HepG2 (cell line): Measurements from ENCODE around the gene PSMD10. TPM values are rescaled to one million over a fixed set of nuclear protein-coding genes. Genes with fewer than 3 reads are reported as not detected.

Source experiments
- ATAC-seq: fragments of 200-7000 bp; cut with Tn5 transposase; 3 replicates; pipeline ENCODE4 v1.9.1; 2020; ENCODE audit warnings: mild to moderate bottlenecking, moderate library complexity
- BruUV-seq: library from RNA; stranded (reverse); fragments of 400-500 nt; replicated peaks from 2 replicates; lab custom pipeline; 2021; lab: Mats Ljungman, UMichigan
- CTCF ChIA-PET: fragments of 300-600 bp; formaldehyde crosslinking; extraction: SDS; loops from one replicate; lab custom pipeline; 2021; ENCODE audit warnings: low total read pairs, inconsistent platforms, low intra/inter-chr PET ratio; lab: Yijun Ruan, JAX
- POLR2A ChIA-PET: fragments of 350-600 bp; sonication (Branson Sonifier 250); formaldehyde crosslinking; loops from one replicate; lab custom pipeline; 2020; ENCODE audit warnings: antibody characterized with exemption, inconsistent platforms; lab: Yijun Ruan, JAX
- DNase-seq: peaks from one replicate; pipeline ENCODE4 v3.0.0-alpha.2; 2015; ENCODE audit warnings: low spot score
- FAIRE-seq: peaks from 3 replicates; lab custom pipeline; 2011; peaks lifted over from hg19 to GRCh38; lab: Jason Lieb, UNC
- H2AFZ ChIP-seq: one replicate; pipeline ENCODE4 v1.6.1; 2011; ENCODE audit warnings: low read length, inconsistent platforms
- H3K27ac ChIP-seq: fragments of 300-600 bp; 3 replicates; pipeline ENCODE4 v1.8.0; 2011; ENCODE audit warnings: mixed run types, mild to moderate bottlenecking, mixed read lengths, low read length, inconsistent platforms; ENCODE audit not compliant: insufficient read depth; ENCODE audit errors: extremely low read length
- H3K27me3 ChIP-seq, 2 experiments: fragments of 200-600 bp in 1 of 2; 2 replicates in 1 of 2; 3 replicates in 1 of 2; pipeline versions ENCODE4 v1.6.0 to v1.8.0; 2011; ENCODE audit warnings: low read length in 2 of 2, mild to moderate bottlenecking in 2 of 2, moderate library complexity in 2 of 2, inconsistent platforms in 1 of 2; ENCODE audit not compliant: insufficient read depth in 2 of 2, control insufficient read depth in 1 of 2
- H3K36me3 ChIP-seq, 2 experiments: fragments of 200-600 bp in 1 of 2; replicated peaks in 1 of 2; 2 replicates in 1 of 2; 3 replicates in 1 of 2; pipeline versions ENCODE4 v1.5.1 to v1.8.0; 2011; ENCODE audit warnings: low read length in 2 of 2, inconsistent platforms in 1 of 2; ENCODE audit not compliant: insufficient read depth in 2 of 2, control insufficient read depth in 1 of 2
- H3K4me1 ChIP-seq: 2 replicates; pipeline ENCODE4 v1.5.1; 2012; ENCODE audit warnings: low read length, inconsistent platforms; ENCODE audit not compliant: insufficient read depth
- H3K4me2 ChIP-seq: 2 replicates; pipeline ENCODE4 v1.6.0; 2011; ENCODE audit warnings: low read depth, low read length, inconsistent platforms
- H3K4me3 ChIP-seq, 3 experiments: fragments of 200-600 bp in 1 of 3; sonication (generic), shearing (Covaris generic) in 1 of 3; replicated peaks in 1 of 3; 2 replicates each; pipeline ENCODE4 v1.5.1; 2011 to 2016; ENCODE audit warnings: low read length in 3 of 3, inconsistent platforms in 2 of 3, low read depth in 2 of 3, mild to moderate bottlenecking in 2 of 3, control low read depth in 1 of 3, mixed read lengths in 1 of 3; ENCODE audit not compliant: insufficient read depth in 1 of 3
- H3K79me2 ChIP-seq: one replicate; pipeline ENCODE4 v1.6.1; 2011; ENCODE audit warnings: low read length, inconsistent platforms; ENCODE audit not compliant: insufficient read depth
- H3K9ac ChIP-seq: 2 replicates; pipeline ENCODE4 v1.6.0; 2011; ENCODE audit warnings: mild to moderate bottlenecking, low read depth, low read length, inconsistent platforms; ENCODE audit not compliant: insufficient read depth
- H3K9me3 ChIP-seq: 2 replicates; pipeline ENCODE4 v1.5.1; 2012; ENCODE audit warnings: mild to moderate bottlenecking, low read length
- H4K20me1 ChIP-seq: 2 replicates; pipeline ENCODE4 v1.6.0; 2011; ENCODE audit warnings: inconsistent platforms, mild to moderate bottlenecking, low read length, moderate library complexity; ENCODE audit not compliant: insufficient read depth
- CREM ChIP-seq, 2 experiments: sonication (generic) in 1 of 2; formaldehyde crosslinking in 1 of 2; IDR thresholded peaks; 2 replicates each; pipeline versions ENCODE4 v1.4.0 to v1.6.1; 2016 to 2020; ENCODE audit warnings: antibody characterized with exemption in 1 of 2, mild to moderate bottlenecking in 1 of 2, missing genetic modification reagents in 1 of 2
- HNRNPUL1 ChIP-seq: fragments of 200-400 bp; formaldehyde crosslinking; IDR thresholded peaks from 2 replicates; pipeline ENCODE4 v1.6.1; 2017; ENCODE audit warnings: low read depth, mild to moderate bottlenecking, low read length, moderate library complexity
- KDM1A ChIP-seq: IDR thresholded peaks from 2 replicates; pipeline ENCODE4 v1.6.1; 2016; ENCODE audit warnings: missing compliant biosample characterization
- MAFK ChIP-seq, 2 experiments: IDR thresholded peaks in 1 of 2; conservative IDR thresholded peaks in 1 of 2; 2 replicates each; pipeline ENCODE4 v1.6.1; 2011; ENCODE audit warnings: improper control_type of control experiment in 2 of 2, low read length in 2 of 2
- MIER2 ChIP-seq: IDR thresholded peaks from 2 replicates; pipeline ENCODE4 v1.6.1; 2016; ENCODE audit warnings: missing biosample characterization, missing genetic modification reagents
- NCOA5 ChIP-seq: sonication (generic); formaldehyde crosslinking; IDR thresholded peaks from 2 replicates; pipeline ENCODE4 v1.4.0; 2020; ENCODE audit warnings: missing genetic modification reagents
- PAX8 ChIP-seq: sonication (generic); formaldehyde crosslinking; IDR thresholded peaks from 2 replicates; pipeline ENCODE4 v1.8.0; 2022; ENCODE audit warnings: mild to moderate bottlenecking, missing genetic modification reagents, borderline replicate concordance
- SIX4 ChIP-seq: sonication (generic); formaldehyde crosslinking; IDR thresholded peaks from 2 replicates; pipeline ENCODE4 v1.4.0; 2020; ENCODE audit warnings: missing genetic modification reagents
- SRSF4 ChIP-seq: fragments of 200-400 bp; formaldehyde crosslinking; IDR thresholded peaks from one replicate; pipeline ENCODE4 v1.6.1; 2018; ENCODE audit warnings: mild to moderate bottlenecking, low read depth, low read length, moderate library complexity; ENCODE audit not compliant: poor library complexity, severe bottlenecking
- ZFP36 ChIP-seq: fragments of 150-350 bp; IDR thresholded peaks from 2 replicates; pipeline ENCODE4 v1.6.1; 2018; ENCODE audit warnings: borderline replicate concordance, low read length, low read depth; ENCODE audit not compliant: partially characterized antibody
- ZNF546 ChIP-seq: sonication (generic); formaldehyde crosslinking; conservative IDR thresholded peaks from 2 replicates; pipeline ENCODE4 v1.8.1; 2023; ENCODE audit warnings: mild to moderate bottlenecking, missing genetic modification reagents
- ZNF878 ChIP-seq: sonication (generic); formaldehyde crosslinking; IDR thresholded peaks from 2 replicates; pipeline ENCODE4 v1.8.1; 2023; ENCODE audit warnings: mild to moderate bottlenecking, missing genetic modification reagents, moderate library complexity
- ZSCAN21 ChIP-seq: sonication (generic); formaldehyde crosslinking; IDR thresholded peaks from 2 replicates; pipeline ENCODE4 v1.8.0; 2022; ENCODE audit warnings: mild to moderate bottlenecking, missing genetic modification reagents, moderate library complexity, borderline replicate concordance
- WGBS: methylation state at CpG from one replicate; pipeline ENCODE4 v1.1.6; 2017; ENCODE audit warnings: low lambda C conversion rate; 5-methylcytosine and 5-hydroxymethylcytosine counted together
- in situ Hi-C: cut with HindIII; loops from 2 replicates; pipeline ENCODE4 v1.10.0; 2017; ENCODE audit warnings: low pct_unique_long_range_greater_than_20kb; ENCODE audit not compliant: extremely low pct_ligation_motif_present
- intact Hi-C: fragments of 100-400 bp; cut with micrococcal nuclease; formaldehyde crosslinking; loops from one replicate; pipeline ENCODE4 v1.10.0; 2022; ENCODE audit not compliant: unreplicated experiment
- polyA plus RNA-seq, 8 experiments: library from polyadenylated mRNA; depleted of rRNA in 3 of 8; stranded (reverse) in 7 of 8; unstranded in 1 of 8; fragments of >200 nt; fragmentation: Illumina TruSeq in 4 of 8; extraction: Trizol in 4 of 8; gene quantifications; 2 replicates each; pipeline versions ENCODE4 v1.2.1 to v1.2.3, GENCODE V29; 2011 to 2016; ENCODE audit warnings: low read depth in 4 of 8, missing spikeins in 1 of 8, mixed read lengths in 1 of 8; ENCODE audit not compliant: insufficient read depth in 1 of 8
- total RNA-seq, 5 experiments: library from RNA; depleted of rRNA; stranded (reverse); fragments of >200 nt; fragmentation: Illumina TruSeq; extraction: Trizol; gene quantifications; 2 replicates each; pipeline ENCODE4 v1.2.3, GENCODE V29; 2016; ENCODE audit warnings: low read depth in 1 of 5
- TF ChIP-seq, protein P1 (sequence below): sonication (generic); formaldehyde crosslinking; IDR thresholded peaks from 2 replicates; pipeline ENCODE4 v1.9.0; 2021; ENCODE audit warnings: missing genetic modification reagents, borderline replicate concordance
- TF ChIP-seq, protein P2 (sequence below): sonication (generic); formaldehyde crosslinking; IDR thresholded peaks from 2 replicates; pipeline ENCODE4 v1.4.0; 2020; ENCODE audit warnings: mild to moderate bottlenecking, missing genetic modification reagents

PSMD10 gene
- total and polyA plus RNA-seq, 2 of the 13 experiments (the other 11 are each of a cell fraction or from before 2014, with no cell fraction given), result 56.4 to 65.3 TPM

DNA sequence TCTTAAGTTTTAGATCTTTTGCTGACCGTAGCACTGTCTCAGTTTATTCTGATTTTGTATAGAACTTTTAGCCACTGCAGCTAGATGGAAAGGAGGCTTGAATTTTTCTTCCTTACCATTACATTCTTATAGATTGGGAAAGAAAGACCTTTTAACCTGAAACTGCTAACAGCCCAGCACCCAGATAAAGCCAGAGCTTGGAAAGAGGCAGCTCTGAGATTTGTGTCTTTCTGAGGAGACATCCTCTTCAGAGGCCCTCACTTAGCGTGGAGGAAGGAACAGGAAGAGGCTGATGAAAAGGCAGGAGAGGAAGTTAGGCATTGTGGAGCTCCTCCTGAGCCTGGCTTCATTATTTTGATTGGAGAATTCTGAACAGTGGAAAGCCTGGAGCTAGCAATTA is 35.3 kb upstream of the PSMD10 start:
- H3K9ac ChIP-seq, result no peak overlapping the region
- no peak overlapping the region for H2AFZ ChIP-seq
- intact Hi-C loops, result no loop called here
- 88% methylated on average over 2 of the region's 2 CpGs for WGBS
- H3K79me2 ChIP-seq, result no peaks in the 10 kb centered on the region
- H3K4me3 ChIP-seq, result no peak overlapping the region
- H3K36me3 ChIP-seq, result no peaks in the 10 kb centered on the region
- H3K27ac ChIP-seq, result no peak overlapping the region
- DNase-seq (no peak), ATAC-seq (no peak), FAIRE-seq (no peak)
- in situ Hi-C loops, result no loop called here
- no peaks in the 10 kb centered on the region for H3K9me3 ChIP-seq
- no TSS peak for BruUV-seq
- no peaks in the 10 kb centered on the region for H4K20me1 ChIP-seq
- ChIA-PET CTCF (no interaction called here), POLR2A (no interaction called here)
- no peaks in the 10 kb centered on the region for H3K27me3 ChIP-seq
- H3K4me2 ChIP-seq, result no peak overlapping the region
- no peaks in the 10 kb centered on the region for H3K4me1 ChIP-seq
- TF ChIP-seq MIER2 (CRISPR knock-in tag) (no peak), ZNF546 (CRISPR knock-in tag) (no peak), ZNF878 (no peak), ZFP36 (no peak), SIX4 (CRISPR knock-in tag) (no peak), SRSF4 (no peak), ZSCAN21 (CRISPR knock-in tag) (no peak), PAX8 (CRISPR knock-in tag) (no peak), MAFK (conservative IDR thresholded peaks at IDR 0.05 in 1 of 2, IDR thresholded peaks at IDR 0.05 in 1 of 2; ENCODE audit: low read length in 2 of 2) (no peak), NCOA5 (no peak), KDM1A (CRISPR knock-in tag) (no peak), HNRNPUL1 (no peak), CREM (IDR thresholded peaks at IDR 0.05) (no peak), CREM (CRISPR knock-in tag; IDR thresholded peaks at IDR 0.05) (no peak)
- TF ChIP-seq, protein P1, sequence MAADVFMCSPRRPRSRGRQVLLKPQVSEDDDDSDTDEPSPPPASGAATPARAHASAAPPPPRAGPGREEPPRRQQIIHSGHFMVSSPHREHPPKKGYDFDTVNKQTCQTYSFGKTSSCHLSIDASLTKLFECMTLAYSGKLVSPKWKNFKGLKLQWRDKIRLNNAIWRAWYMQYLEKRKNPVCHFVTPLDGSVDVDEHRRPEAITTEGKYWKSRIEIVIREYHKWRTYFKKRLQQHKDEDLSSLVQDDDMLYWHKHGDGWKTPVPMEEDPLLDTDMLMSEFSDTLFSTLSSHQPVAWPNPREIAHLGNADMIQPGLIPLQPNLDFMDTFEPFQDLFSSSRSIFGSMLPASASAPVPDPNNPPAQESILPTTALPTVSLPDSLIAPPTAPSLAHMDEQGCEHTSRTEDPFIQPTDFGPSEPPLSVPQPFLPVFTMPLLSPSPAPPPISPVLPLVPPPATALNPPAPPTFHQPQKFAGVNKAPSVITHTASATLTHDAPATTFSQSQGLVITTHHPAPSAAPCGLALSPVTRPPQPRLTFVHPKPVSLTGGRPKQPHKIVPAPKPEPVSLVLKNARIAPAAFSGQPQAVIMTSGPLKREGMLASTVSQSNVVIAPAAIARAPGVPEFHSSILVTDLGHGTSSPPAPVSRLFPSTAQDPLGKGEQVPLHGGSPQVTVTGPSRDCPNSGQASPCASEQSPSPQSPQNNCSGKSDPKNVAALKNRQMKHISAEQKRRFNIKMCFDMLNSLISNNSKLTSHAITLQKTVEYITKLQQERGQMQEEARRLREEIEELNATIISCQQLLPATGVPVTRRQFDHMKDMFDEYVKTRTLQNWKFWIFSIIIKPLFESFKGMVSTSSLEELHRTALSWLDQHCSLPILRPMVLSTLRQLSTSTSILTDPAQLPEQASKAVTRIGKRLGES (CRISPR knock-in tag), result no peak
- TF ChIP-seq, protein P2, sequence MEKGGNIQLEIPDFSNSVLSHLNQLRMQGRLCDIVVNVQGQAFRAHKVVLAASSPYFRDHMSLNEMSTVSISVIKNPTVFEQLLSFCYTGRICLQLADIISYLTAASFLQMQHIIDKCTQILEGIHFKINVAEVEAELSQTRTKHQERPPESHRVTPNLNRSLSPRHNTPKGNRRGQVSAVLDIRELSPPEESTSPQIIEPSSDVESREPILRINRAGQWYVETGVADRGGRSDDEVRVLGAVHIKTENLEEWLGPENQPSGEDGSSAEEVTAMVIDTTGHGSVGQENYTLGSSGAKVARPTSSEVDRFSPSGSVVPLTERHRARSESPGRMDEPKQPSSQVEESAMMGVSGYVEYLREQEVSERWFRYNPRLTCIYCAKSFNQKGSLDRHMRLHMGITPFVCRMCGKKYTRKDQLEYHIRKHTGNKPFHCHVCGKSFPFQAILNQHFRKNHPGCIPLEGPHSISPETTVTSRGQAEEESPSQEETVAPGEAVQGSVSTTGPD (CRISPR knock-in tag), result no peak
